GM12878 (cell line): ENCODE measurements around the gene MYL3.
A peak's percentile ranks its signal among the peaks of the same experiment; 100 is the strongest.

Source experiments
- BHLHE40 ChIP-seq, 2 experiments: fragments of 450-650 bp in 1 of 2; IDR thresholded peaks; 2 replicates each; pipeline ENCODE4 v1.6.1; 2011 to 2017; ENCODE audit warnings: low read depth in 2 of 2, borderline replicate concordance in 1 of 2, improper control_type of control experiment in 1 of 2, low read length in 1 of 2, mild to moderate bottlenecking in 1 of 2
- NFXL1 ChIP-seq: fragments of 450-650 bp; IDR thresholded peaks from 2 replicates; pipeline ENCODE4 v1.6.1; 2017; ENCODE audit warnings: antibody characterized with exemption, mild to moderate bottlenecking, borderline replicate concordance
- NRF1 ChIP-seq: conservative IDR thresholded peaks from 2 replicates; pipeline ENCODE4 v1.6.1; 2011; ENCODE audit warnings: mild to moderate bottlenecking, low read depth, low read length, improper control_type of control experiment
- POLR2A ChIP-seq: IDR thresholded peaks from 2 replicates; pipeline ENCODE4 v1.6.1; 2011; ENCODE audit warnings: low read depth, mild to moderate bottlenecking, low read length
- YBX1 ChIP-seq: fragments of 450-650 bp; IDR thresholded peaks from 2 replicates; pipeline ENCODE4 v1.6.1; 2016; ENCODE audit warnings: antibody characterized with exemption

DNA sequence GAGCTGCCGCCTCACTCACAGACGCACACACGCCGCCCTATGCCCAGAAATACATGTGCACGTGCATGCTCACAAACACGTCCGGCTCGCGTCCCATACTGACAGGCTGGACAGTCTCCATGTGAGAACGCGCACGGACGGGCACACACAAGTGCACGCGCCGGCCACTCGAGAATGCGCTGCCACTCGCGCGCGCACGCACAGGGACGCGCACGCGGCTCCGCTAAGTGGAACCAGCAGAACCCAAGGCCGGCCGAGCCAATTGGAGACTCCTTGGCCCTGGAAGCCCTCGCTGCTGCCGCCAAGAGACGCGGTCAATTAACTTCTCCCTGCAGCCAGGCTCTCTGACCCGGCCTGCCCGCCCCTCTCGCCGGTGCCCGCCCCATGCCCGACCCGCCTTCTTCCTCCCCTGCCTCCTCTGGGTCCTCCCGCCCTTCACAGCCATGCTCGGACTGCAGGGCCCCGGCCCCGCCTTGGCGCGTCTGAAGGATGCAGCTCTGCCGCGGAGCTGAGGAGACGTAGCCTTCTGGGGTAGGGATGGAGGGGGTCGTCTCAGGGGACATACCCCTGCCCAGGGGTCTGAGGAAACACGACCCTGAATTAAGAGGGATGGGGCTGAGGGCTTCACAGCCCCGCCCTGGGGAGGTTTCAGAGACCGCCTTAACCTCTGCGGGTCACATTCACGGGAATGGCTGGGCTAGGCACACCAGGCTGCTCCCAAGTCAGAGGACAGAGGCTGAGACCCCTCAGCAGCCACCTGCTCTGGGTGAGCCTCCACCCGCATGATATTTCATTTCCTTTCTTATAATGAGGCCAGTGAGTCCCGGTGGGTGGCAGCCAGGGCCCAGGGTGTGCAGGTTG, 29.3 kb upstream of the MYL3 start:
- TF ChIP-seq NFXL1: no peak
- no peak for TF ChIP-seq NRF1
- no peak for TF ChIP-seq POLR2A
- no peak for TF ChIP-seq YBX1
- peak; percentile 75 to 92 for TF ChIP-seq BHLHE40 (IDR thresholded peaks at IDR 0.05; ENCODE audit: borderline replicate concordance in 1 of 2, low read depth in 2 of 2, low read length in 1 of 2)
